Activated naive CD8-positive, alpha-beta T cell treated with anti-CD3 and anti-CD28 coated beads for 36 hours (primary cell): Measurements from ENCODE around the gene PDCL3. TPM values are rescaled to one million over a fixed set of nuclear protein-coding genes. Genes with fewer than 3 reads are reported as not detected.

Experiments used
- DNase-seq: peaks from one replicate; pipeline ENCODE4 v3.0.0; 2021
- H3K27ac Mint-ChIP-seq: one replicate; pipeline ENCODE4 v1.8.0; 2022; ENCODE audit warnings: mild to moderate bottlenecking, moderate library complexity, mixed read lengths
- H3K27me3 Mint-ChIP-seq: one replicate; pipeline ENCODE4 v1.8.0; 2022; ENCODE audit warnings: mild to moderate bottlenecking, mixed read lengths
- H3K36me3 Mint-ChIP-seq: one replicate; pipeline ENCODE4 v1.8.0; 2021; ENCODE audit warnings: mild to moderate bottlenecking, mixed read lengths
- H3K4me1 Mint-ChIP-seq: one replicate; pipeline ENCODE4 v1.8.0; 2021; ENCODE audit warnings: mixed read lengths
- H3K4me3 Mint-ChIP-seq: one replicate; pipeline ENCODE4 v1.8.0; 2022; ENCODE audit warnings: mild to moderate bottlenecking, moderate library complexity, mixed read lengths
- H3K9me3 Mint-ChIP-seq: one replicate; pipeline ENCODE4 v1.8.0; 2022; ENCODE audit warnings: mixed read lengths
- total RNA-seq, 2 experiments: library from RNA; stranded (reverse); gene quantifications; one replicate each; pipeline ENCODE4 v1.2.3, GENCODE V29; 2021

PDCL3 gene
- 10 to 100 TPM; 42.6 to 45.4 TPM for total RNA-seq

- Mint-ChIP-seq H3K27ac (peak within 1 kb of the TSS; percentile 98), H3K4me1 (peaks cover 25% of the 10 kb centered on the region), H3K36me3 (peaks cover 12% of the 10 kb centered on the region), H3K4me3 (peak within 1 kb of the TSS; percentile 89), H3K9me3 (no peaks in the 10 kb centered on the region), H3K27me3 (no peaks in the 10 kb centered on the region)
- peak; percentile 97 for DNase-seq
Observed at GRCh38 chr2:100562613-100563406, at the start of gene PDCL3. Gene PDCL3 (plus strand): TSS chr2:100562993. CDS start chr2:100563068, 75 bp downstream.

GRCh38 chr2:100513650-100514049, 49.1 kb upstream of the PDCL3 start:
- Mint-ChIP-seq H3K9me3 (no peaks in the 10 kb centered on the region), H3K27ac (no peak overlapping the region), H3K4me1 (peaks cover 5% of the 10 kb centered on the region), H3K4me3 (no peak overlapping the region), H3K27me3 (peaks cover 3% of the 10 kb centered on the region), H3K36me3 (no peaks in the 10 kb centered on the region)
- DNase-seq = no peak

GRCh38 chr2:100517556-100517955, 45.2 kb upstream of the PDCL3 start:
- DNase-seq = no peak
- Mint-ChIP-seq H3K4me1 (peaks cover 5% of the 10 kb centered on the region), H3K9me3 (no peaks in the 10 kb centered on the region), H3K36me3 (no peaks in the 10 kb centered on the region), H3K27ac (no peak overlapping the region), H3K4me3 (no peak overlapping the region), H3K27me3 (peaks cover 3% of the 10 kb centered on the region)

- no peak for DNase-seq
- Mint-ChIP-seq H3K36me3 (no peaks in the 10 kb centered on the region), H3K4me3 (no peak overlapping the region), H3K27me3 (peaks cover 3% of the 10 kb centered on the region), H3K4me1 (peaks cover under 1% of the 10 kb centered on the region), H3K9me3 (no peaks in the 10 kb centered on the region), H3K27ac (no peak overlapping the region)
Observed at GRCh38 chr2:100518801-100519200, 44.0 kb upstream of the PDCL3 start.

DNA sequence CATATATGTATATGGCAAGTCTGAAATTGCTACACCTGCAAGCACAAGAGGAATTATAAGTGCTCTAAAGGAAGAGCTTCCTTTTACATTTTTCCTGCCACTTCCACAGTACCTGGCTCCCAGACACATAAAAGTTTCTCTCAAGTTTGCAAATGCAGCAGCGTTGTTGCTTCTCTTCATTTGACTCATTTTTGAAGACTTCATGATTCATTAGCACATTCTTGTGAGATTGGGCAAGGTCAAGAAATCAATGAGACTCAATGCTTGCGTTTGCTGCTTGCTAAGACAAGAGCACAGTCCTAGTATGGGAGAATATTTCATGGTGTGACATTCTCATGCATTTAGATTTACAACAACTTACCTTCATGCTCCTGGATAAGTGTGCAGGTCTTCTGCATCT, 42.6 kb upstream of the PDCL3 start:
- H3K4me1 Mint-ChIP-seq = no peaks in the 10 kb centered on the region
- no peak overlapping the region for H3K4me3 Mint-ChIP-seq
- no peaks in the 10 kb centered on the region for H3K36me3 Mint-ChIP-seq
- H3K27ac Mint-ChIP-seq = no peak overlapping the region
- no peak for DNase-seq
- peaks cover 3% of the 10 kb centered on the region for H3K27me3 Mint-ChIP-seq
- H3K9me3 Mint-ChIP-seq = no peaks in the 10 kb centered on the region

DNA sequence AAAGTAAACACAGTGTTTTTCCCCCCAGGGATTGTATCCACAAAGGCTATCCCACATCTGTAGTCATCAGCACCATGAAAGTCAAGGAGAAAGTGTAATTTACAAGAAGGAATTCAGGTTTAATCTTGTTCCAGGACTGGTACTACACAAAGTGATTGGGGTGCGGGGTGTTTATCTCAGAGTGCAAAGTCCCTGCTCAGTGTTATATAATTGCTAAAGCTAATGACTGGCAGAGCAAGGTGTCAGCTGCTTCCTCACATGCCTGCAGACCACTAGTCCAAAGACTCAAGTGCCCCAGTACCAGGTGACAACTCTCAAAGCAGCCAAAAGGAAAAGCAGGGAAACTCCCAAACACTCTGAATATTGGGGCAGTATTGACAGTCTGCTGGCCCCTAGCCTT, 40.4 kb upstream of the PDCL3 start:
- Mint-ChIP-seq H3K4me1 (no peaks in the 10 kb centered on the region), H3K27me3 (peaks cover 3% of the 10 kb centered on the region), H3K36me3 (no peaks in the 10 kb centered on the region), H3K9me3 (no peaks in the 10 kb centered on the region), H3K27ac (no peak overlapping the region), H3K4me3 (no peak overlapping the region)
- DNase-seq = no peak

GRCh38 chr2:100524331-100524730, 38.5 kb upstream of the PDCL3 start:
- no peaks in the 10 kb centered on the region for H3K27me3 Mint-ChIP-seq
- no peaks in the 10 kb centered on the region for H3K36me3 Mint-ChIP-seq
- DNase-seq = no peak
- no peaks in the 10 kb centered on the region for H3K4me1 Mint-ChIP-seq
- H3K27ac Mint-ChIP-seq = no peak overlapping the region
- H3K9me3 Mint-ChIP-seq = no peaks in the 10 kb centered on the region
- no peak overlapping the region for H3K4me3 Mint-ChIP-seq

DNA sequence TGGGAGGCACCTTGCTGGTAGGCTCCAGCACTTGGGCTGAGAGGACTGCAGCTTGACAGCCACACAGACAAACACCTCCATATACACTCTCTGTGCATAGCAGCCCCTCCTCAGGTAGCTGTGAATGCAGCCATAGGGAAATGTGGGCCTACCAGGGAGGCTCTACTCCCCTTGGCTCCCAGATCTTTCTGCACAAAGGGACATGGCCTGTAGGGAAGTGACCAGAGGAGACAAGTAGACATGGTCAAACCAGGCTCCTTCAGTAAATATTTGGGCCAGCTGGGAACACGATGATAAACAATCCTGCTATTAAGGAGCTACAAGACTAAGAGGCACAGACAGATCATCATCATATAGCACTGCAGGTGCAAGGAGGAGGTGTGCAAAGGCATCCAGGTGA, 35.9 kb upstream of the PDCL3 start:
- no peak overlapping the region for H3K27ac Mint-ChIP-seq
- H3K27me3 Mint-ChIP-seq = no peaks in the 10 kb centered on the region
- H3K9me3 Mint-ChIP-seq = no peaks in the 10 kb centered on the region
- H3K4me3 Mint-ChIP-seq = no peak overlapping the region
- H3K4me1 Mint-ChIP-seq = no peaks in the 10 kb centered on the region
- H3K36me3 Mint-ChIP-seq = no peaks in the 10 kb centered on the region
- DNase-seq = no peak

- no peak for DNase-seq
- H3K27me3 Mint-ChIP-seq = no peaks in the 10 kb centered on the region
- no peaks in the 10 kb centered on the region for H3K4me1 Mint-ChIP-seq
- no peaks in the 10 kb centered on the region for H3K36me3 Mint-ChIP-seq
- no peaks in the 10 kb centered on the region for H3K9me3 Mint-ChIP-seq
- H3K27ac Mint-ChIP-seq = no peak overlapping the region
- no peak overlapping the region for H3K4me3 Mint-ChIP-seq
Observed at GRCh38 chr2:100527440-100528015, 35.3 kb upstream of the PDCL3 start.

DNA sequence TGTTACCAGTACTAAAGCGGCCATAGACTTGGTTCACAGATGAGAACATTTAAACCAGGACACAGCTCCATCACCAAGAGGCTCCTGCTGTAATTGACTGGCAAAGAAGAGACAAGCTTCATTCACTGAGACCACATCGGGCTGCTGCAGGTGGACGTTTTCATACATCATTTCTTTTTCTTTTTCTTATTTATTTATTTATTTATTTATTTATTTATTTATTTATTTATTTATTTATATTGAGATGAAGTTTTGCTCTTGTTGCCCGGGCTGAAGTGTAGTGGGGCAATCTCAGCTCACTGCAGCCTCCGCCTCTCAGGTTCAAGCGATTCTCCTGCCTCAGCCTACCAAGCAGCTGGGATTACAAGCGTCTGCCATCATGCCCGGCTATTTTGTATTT, 33.6 kb upstream of the PDCL3 start:
- no peaks in the 10 kb centered on the region for H3K36me3 Mint-ChIP-seq
- H3K27ac Mint-ChIP-seq = no peak overlapping the region
- no peaks in the 10 kb centered on the region for H3K4me1 Mint-ChIP-seq
- no peaks in the 10 kb centered on the region for H3K9me3 Mint-ChIP-seq
- no peak for DNase-seq
- no peak overlapping the region for H3K4me3 Mint-ChIP-seq
- H3K27me3 Mint-ChIP-seq = peaks cover under 1% of the 10 kb centered on the region

DNA sequence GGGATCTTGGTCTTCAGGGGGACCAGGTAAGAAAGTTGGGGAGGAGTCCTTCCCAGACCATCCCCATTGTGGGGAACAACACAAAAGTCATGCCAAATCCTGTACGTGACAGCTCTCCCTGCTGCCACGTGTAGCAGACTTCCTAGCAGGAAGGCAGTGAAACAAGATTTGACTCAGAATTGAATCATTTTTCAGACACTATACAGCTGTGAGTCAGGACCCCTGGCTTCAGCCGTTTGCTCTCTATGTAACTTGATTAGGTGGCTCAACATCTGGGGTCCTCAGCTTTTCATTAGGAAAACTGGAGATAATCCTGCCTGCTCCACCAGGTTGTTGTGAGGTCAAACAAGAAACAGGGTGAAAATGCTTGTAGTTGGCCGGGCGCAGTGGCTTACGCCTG, 32.9 kb upstream of the PDCL3 start:
- Mint-ChIP-seq H3K4me1 (no peaks in the 10 kb centered on the region), H3K27ac (no peak overlapping the region), H3K27me3 (peaks cover 3% of the 10 kb centered on the region), H3K36me3 (no peaks in the 10 kb centered on the region), H3K4me3 (no peak overlapping the region), H3K9me3 (no peaks in the 10 kb centered on the region)
- DNase-seq = no peak

- no peaks in the 10 kb centered on the region for H3K9me3 Mint-ChIP-seq
- no peaks in the 10 kb centered on the region for H3K4me1 Mint-ChIP-seq
- no peak for DNase-seq
- H3K4me3 Mint-ChIP-seq = no peak overlapping the region
- no peak overlapping the region for H3K27ac Mint-ChIP-seq
- H3K36me3 Mint-ChIP-seq = no peaks in the 10 kb centered on the region
- peaks cover 3% of the 10 kb centered on the region for H3K27me3 Mint-ChIP-seq
Observed at GRCh38 chr2:100535855-100536254, 26.9 kb upstream of the PDCL3 start.

DNA sequence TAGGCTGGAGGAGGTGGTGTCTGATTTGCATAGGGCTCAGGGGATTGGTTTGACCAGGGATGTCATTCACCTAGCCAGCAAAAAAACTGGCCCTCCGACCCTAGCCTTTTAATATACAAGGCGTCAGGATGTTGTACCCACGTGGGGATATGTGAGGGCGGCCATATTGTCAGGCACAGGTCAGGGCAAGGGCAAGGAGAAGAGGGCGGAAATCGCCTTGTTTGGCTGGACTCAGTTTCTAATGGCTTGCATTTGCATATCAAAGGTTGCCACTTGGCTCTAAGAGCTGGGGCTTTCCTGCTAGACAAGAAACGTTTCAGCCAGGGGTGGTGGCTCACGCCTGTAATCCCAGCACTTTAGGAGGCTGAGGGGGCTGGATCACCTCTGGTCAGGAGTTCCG, 24.9 kb upstream of the PDCL3 start:
- no peak for DNase-seq
- Mint-ChIP-seq H3K27me3 (peaks cover 3% of the 10 kb centered on the region), H3K4me1 (peaks cover 4% of the 10 kb centered on the region), H3K27ac (no peak overlapping the region), H3K9me3 (no peaks in the 10 kb centered on the region), H3K4me3 (no peak overlapping the region), H3K36me3 (no peaks in the 10 kb centered on the region)

DNA sequence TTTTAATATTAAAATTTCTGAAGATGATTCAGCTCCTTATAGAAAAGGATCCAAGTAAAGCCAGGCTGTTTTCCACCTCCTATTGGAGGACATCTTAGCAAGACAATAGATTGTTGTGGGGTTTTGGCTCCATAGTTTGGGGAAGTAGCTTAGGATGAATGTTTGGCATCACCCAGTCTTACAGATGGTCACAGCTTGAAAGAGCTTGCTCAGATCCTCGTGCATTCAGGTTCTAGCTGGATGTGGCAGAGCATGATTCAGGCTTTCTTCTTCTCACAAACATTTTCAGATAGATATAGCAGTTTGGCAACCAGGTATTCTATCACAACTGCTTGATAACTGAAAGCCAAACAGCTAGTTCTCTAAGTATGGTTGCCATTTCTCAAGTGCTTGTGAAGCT, 23.6 kb upstream of the PDCL3 start:
- Mint-ChIP-seq H3K4me1 (peaks cover 4% of the 10 kb centered on the region), H3K27me3 (peaks cover 2% of the 10 kb centered on the region), H3K9me3 (no peaks in the 10 kb centered on the region), H3K36me3 (no peaks in the 10 kb centered on the region), H3K4me3 (no peak overlapping the region), H3K27ac (no peak overlapping the region)
- no peak for DNase-seq

DNA sequence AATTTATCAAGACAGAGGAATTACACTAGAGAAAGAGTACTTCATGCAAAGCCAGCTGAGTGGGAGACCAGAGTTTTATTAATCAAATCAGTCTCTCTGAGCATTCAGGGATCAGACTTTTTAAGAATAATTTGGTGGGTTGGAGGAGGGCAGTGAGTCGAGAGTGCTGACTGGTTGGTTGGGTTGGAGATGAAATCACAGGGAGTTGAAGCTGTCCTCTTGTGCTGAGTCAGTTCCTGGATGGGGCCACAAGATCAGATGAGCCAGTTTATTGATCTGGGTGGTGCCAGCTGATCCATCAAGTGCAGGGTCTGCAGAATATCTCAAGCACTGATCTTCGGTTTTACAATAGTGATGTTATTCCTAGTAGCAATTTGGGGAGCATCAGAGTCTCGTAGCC, 21.4 kb upstream of the PDCL3 start:
- no peak for DNase-seq
- Mint-ChIP-seq H3K9me3 (no peaks in the 10 kb centered on the region), H3K4me3 (no peak overlapping the region), H3K27me3 (no peaks in the 10 kb centered on the region), H3K4me1 (peaks cover 4% of the 10 kb centered on the region), H3K36me3 (no peaks in the 10 kb centered on the region), H3K27ac (no peak overlapping the region)

DNA sequence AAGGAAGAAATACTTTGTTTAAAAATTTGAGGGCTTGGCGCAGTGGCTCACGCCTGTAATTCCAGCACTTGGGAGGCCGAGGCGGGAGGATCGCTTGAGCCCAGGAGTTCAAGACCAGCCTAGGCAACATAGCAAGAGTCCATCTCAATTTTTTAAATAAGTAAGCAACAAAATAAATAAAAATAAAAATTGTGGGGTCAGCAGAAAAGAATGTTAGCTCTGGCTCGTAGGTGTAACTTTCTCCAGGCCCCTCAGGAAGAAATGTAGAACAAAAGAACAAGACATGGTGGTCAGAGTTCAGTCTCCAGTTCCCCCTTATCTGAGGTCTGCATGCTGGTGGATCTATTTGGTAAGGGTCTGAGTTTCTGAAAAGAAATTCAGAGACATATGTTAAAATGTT, 20.4 kb upstream of the PDCL3 start:
- DNase-seq = no peak
- Mint-ChIP-seq H3K27ac (no peak overlapping the region), H3K4me1 (peaks cover 4% of the 10 kb centered on the region), H3K9me3 (no peaks in the 10 kb centered on the region), H3K4me3 (no peak overlapping the region), H3K27me3 (no peaks in the 10 kb centered on the region), H3K36me3 (no peaks in the 10 kb centered on the region)
